OCI-LY7 (cell line): ENCODE measurements around the gene EYA2.

Experiments
- CTCF ChIP-seq: fragments of 200-600 bp; sonication (generic); conservative IDR thresholded peaks from 2 replicates; pipeline ENCODE4 v1.5.1; 2014; ENCODE audit warnings: mild to moderate bottlenecking, antibody characterized with exemption, low read length, moderate library complexity, mixed read lengths
- EZH2phosphoT487 ChIP-seq: fragments of 200-600 bp; sonication (generic); IDR thresholded peaks from 2 replicates; pipeline ENCODE4 v1.6.1; 2018; ENCODE audit warnings: low read depth, borderline replicate concordance, mild to moderate bottlenecking, mixed run types, antibody characterized with exemption, low read length, moderate library complexity, mixed read lengths

- TF ChIP-seq CTCF = no peak
- no peak for TF ChIP-seq EZH2phosphoT487
These were observed at the start of gene EYA2 for GRCh38 chr20:46894579-46894958.
